H7 (cell line): ENCODE data around the gene DUS2. TPM values are rescaled to one million over a fixed set of nuclear protein-coding genes. Genes with fewer than 3 reads are reported as not detected.
"Not testable (repeated sequence)": the region's sequence is repeated elsewhere in the genome, so short reads cannot be mapped to it uniquely, and the experiment has no call there.

ENCODE experiments used
- DNase-seq: peaks from one replicate; pipeline ENCODE4 v3.0.0; 2012
- H3K27me3 ChIP-seq: 2 replicates; pipeline ENCODE4 v1.6.0; 2011; ENCODE audit warnings: mild to moderate bottlenecking, low read length; ENCODE audit not compliant: control insufficient read depth, insufficient read depth
- H3K36me3 ChIP-seq: replicated peaks from 2 replicates; pipeline ENCODE4 v1.5.1; 2011; ENCODE audit warnings: low read length; ENCODE audit not compliant: control insufficient read depth, insufficient read depth
- H3K4me3 ChIP-seq: 2 replicates; pipeline ENCODE4 v1.5.1; 2011; ENCODE audit warnings: low read depth, mild to moderate bottlenecking, control low read depth, low read length, moderate library complexity; ENCODE audit not compliant: insufficient read depth
- total RNA-seq: library from RNA; depleted of rRNA; stranded (reverse); fragments of >200 nt; shearing (Covaris generic); gene quantifications from 2 replicates; pipeline ENCODE4 v1.2.3, GENCODE V29; 2014

Gene DUS2
- total RNA-seq, 1 experiment from 2014 or later, result 46.9 TPM

GRCh38 chr16:68084504-68085258 lies 61.6 kb downstream of the DUS2 start:
- H3K4me3 ChIP-seq, result peak overlapping the region; percentile 73
- DNase-seq, result peak; percentile 88
- no peaks in the 10 kb centered on the region for H3K36me3 ChIP-seq
- no peaks in the 10 kb centered on the region for H3K27me3 ChIP-seq

DNA sequence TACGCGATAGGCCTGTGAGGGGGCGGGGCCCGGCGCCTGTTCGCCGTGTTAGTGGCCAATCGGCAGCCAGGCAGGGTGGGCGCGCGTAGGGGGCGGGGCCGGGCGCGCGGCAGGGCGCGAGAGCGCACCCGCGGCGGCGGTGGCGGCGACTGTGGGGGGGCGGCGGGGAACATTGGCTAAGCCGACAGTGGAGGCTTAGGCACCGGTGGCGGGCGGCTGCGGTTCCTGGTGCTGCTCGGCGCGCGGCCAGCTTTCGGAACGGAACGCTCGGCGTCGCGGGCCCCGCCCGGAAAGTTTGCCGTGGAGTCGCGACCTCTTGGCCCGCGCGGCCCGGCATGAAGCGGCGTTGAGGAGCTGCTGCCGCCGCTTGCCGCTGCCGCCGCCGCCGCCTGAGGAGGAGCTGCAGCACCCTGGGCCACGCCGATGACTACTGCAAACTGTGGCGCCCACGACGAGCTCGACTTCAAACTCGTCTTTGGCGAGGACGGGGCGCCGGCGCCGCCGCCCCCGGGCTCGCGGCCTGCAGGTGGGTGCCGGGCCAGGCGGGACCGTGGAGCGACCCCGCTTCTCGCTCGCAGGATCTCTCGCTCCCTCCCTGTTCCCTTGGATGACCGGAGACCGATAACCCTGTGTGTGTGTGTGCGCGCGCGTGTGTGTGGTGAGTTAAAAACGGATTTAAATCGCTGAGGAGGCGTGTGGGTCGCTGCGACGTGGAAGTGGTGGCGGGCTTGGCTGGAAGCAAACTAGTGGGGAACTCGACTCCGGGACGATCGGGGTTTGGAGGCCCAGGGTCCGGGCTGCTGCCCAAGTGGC lies 62.4 kb downstream of the DUS2 start, which contains the start of gene NFATC3:
NFATC3 (plus strand) TSS at position 112 of the 813 bp plus-strand sequence; CDS start at position 424, 312 bp downstream.
- no peaks in the 10 kb centered on the region for H3K36me3 ChIP-seq
- no peaks in the 10 kb centered on the region for H3K27me3 ChIP-seq
- H3K4me3 ChIP-seq, result peak within 1 kb of the TSS; percentile 89
- peak; percentile 95 for DNase-seq

GRCh38 chr16:68086336-68086841 lies 63.3 kb downstream of the DUS2 start:
- peak; percentile 44 for DNase-seq
- no peaks in the 10 kb centered on the region for H3K27me3 ChIP-seq

GRCh38 chr16:68086860-68087268 lies 63.8 kb downstream of the DUS2 start:
- peak overlapping the region; percentile 89; the same call in 1 of the 2 replicates for H3K4me3 ChIP-seq
- H3K27me3 ChIP-seq, result no peaks in the 10 kb centered on the region
- H3K36me3 ChIP-seq, result no peaks in the 10 kb centered on the region
- no peak for DNase-seq

More at GRCh38 chr16:68086336-68086841, 63.3 kb downstream of the DUS2 start:
- Histone ChIP-seq H3K4me3 (peak overlapping the region; percentile 89), H3K36me3 (no peaks in the 10 kb centered on the region)

- Histone ChIP-seq H3K36me3 (no peaks in the 10 kb centered on the region), H3K4me3 (no peak overlapping the region), H3K27me3 (no peaks in the 10 kb centered on the region)
- no peak for DNase-seq
These were observed 64.6 kb downstream of the DUS2 start for GRCh38 chr16:68087688-68088087.

GRCh38 chr16:68088130-68088972 lies 65.3 kb downstream of the DUS2 start:
- Histone ChIP-seq H3K27me3 (no peaks in the 10 kb centered on the region), H3K36me3 (no peaks in the 10 kb centered on the region), H3K4me3 (no peak overlapping the region)
- no peak for DNase-seq

DNA sequence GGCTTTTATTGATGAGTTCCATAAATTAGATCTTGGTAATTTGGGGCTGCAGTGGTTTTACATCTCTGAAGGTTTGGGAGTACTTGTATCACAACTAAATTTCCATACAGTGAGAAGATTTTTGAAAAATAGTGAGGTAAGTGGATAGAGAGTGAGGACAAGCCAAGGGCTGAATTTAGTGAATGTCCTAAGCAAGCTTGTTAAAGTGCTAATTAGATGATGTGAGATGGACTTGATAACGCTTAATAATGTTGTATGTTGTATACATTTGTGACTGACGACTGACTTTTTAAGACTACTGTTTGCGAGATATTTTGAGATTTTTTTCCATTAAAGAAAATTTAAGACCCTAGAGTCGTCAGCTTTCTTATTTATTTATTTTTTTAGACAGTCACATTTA lies 66.0 kb downstream of the DUS2 start:
- Histone ChIP-seq H3K36me3 (no peaks in the 10 kb centered on the region), H3K4me3 (no peak overlapping the region), H3K27me3 (no peaks in the 10 kb centered on the region)
- no peak for DNase-seq

DNA sequence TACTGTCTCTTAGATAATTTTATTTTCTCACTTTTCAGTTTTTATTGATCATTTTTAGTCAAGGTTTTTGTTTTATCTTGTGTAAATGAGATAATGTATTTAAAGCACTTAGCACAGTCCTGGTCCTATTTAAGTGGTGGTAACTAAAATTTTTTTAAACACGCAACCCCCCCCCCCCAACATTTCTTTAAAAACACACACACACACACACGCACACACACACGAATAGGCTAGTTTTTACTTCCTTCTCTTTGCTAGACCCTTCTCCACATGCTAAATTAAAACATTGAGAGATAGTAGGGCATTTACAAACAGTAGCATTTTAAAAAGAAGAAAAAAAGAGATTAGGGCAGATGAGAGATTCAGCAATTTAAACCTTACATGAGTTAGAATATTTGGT lies 67.0 kb downstream of the DUS2 start:
- Histone ChIP-seq H3K4me3 (no peak overlapping the region), H3K36me3 (no peaks in the 10 kb centered on the region), H3K27me3 (no peaks in the 10 kb centered on the region)
- no peak for DNase-seq

DNA sequence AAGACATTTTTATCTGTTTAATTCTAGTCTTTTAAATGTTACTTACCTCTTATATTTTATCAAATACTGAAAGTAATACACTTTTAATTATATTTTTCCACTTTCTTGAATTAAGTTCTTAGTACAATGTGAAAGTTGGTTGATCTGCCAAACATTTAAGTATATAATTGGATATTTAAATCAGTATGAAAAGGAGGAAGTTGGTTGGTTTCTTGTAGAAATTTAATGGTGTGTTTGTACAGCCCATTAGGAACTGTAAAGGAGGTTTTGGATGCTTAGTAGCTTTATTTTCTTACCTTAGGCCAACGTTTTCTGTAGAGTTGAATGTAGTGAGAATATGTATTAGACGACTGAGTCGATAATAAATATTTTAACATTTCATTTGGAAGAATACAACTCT lies 67.4 kb downstream of the DUS2 start:
- H3K27me3 ChIP-seq, result no peaks in the 10 kb centered on the region
- H3K4me3 ChIP-seq, result no peak overlapping the region
- DNase-seq, result no peak
- H3K36me3 ChIP-seq, result no peaks in the 10 kb centered on the region

- H3K36me3 ChIP-seq, result no peaks in the 10 kb centered on the region
- DNase-seq, result no peak
- H3K4me3 ChIP-seq, result no peak overlapping the region
These were observed 68.5 kb downstream of the DUS2 start for GRCh38 chr16:68091380-68092261.

DNA sequence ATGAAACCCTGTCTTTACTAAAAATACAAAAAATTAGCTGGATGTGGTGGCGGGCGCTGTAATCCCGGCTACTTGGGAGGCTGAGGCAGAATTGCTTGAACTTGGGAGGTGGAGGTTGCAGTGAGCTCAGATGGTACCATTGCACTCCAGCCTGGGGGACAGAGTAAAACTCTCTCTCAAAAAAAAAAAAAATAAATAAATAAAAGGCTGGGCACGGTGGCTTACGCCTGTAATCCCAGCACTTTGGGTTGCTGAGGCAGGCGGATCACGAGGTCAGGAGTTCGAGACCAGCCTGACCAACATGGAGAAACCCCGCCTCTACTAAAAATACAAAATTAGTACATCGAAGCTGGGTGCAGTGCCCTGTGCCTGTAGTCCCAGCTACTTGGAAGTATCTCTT lies 69.2 kb downstream of the DUS2 start:
- not testable (repeated sequence) for DNase-seq, H3K36me3 ChIP-seq

More at GRCh38 chr16:68091380-68092261, 68.5 kb downstream of the DUS2 start:
- no peaks in the 10 kb centered on the region for H3K27me3 ChIP-seq

DNA sequence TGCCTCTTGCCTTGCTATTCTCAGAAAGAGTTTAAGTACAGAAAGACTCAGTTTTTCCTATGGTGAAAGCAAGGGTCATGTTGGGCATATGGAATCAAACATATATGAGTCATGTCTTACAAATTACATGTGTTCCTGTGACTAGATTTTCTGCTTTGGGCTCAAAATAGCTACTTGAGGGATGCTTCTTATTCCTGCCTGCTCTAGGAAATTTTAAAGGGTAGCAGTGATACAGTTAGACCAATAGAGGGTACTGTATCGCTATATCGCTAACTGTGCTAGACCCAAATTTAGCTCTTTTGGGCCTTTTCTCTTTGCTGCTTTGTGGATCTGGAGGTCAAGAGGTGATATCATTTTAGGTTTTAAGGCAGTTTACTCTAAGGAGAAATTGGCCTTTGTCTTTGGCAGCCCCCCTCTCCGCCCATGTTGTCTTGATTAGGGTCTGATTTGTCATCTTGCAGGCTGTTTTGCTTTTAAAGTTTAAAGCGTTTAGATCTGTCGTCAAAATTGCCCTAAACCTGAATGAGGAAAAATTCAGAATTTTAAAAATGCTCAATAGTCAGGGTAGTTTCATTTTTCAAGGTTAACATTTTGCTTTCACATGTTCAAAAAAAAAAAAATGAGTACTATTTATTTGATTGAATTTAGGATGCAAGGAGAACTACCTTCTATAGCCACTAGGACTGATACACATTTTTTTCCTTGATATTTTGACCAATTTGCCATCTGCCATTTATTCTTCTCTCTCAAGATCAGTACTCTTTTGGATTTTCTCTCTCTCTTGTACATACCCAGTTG lies 70.9 kb downstream of the DUS2 start:
- H3K36me3 ChIP-seq, result no peaks in the 10 kb centered on the region
- H3K27me3 ChIP-seq, result no peaks in the 10 kb centered on the region
- peak; percentile 26 for DNase-seq
- no peak overlapping the region for H3K4me3 ChIP-seq

More for the DNA sequence above, 69.2 kb downstream of the DUS2 start:
- H3K27me3 ChIP-seq, H3K4me3 ChIP-seq: not testable (repeated sequence)

DNA sequence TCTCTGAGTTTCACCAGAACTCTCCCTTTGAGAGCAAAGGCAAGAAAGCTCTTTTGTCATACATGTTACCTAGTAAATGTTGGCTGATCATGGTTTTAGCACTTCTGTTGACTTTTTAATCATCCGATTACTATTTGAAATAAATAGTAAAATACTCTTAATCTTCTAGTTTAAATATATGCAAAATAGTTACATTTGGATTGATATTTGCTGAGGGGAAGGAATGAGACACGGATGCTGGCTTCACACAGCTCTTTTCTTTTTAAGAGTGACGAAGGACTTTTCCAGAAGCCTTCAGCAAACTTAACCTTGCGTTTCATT lies 71.5 kb downstream of the DUS2 start:
- H3K36me3 ChIP-seq, result no peaks in the 10 kb centered on the region
- H3K27me3 ChIP-seq, result no peaks in the 10 kb centered on the region
- no peak overlapping the region for H3K4me3 ChIP-seq
- DNase-seq, result no peak
